Activated CD4-positive, alpha-beta T cell treated with anti-CD3 and anti-CD28 coated beads for 4 hours (primary cell): ENCODE results near the gene CENPH.
"Not testable (repeated sequence)": the region's sequence is repeated elsewhere in the genome, so short reads cannot be mapped to it uniquely, and the experiment has no call there.

Source experiments
- DNase-seq, 2 donors: peaks; one replicate each; pipeline ENCODE4 v3.0.0-alpha.2; 2020

The CENPH gene

GRCh38 chr5:69255940-69256339, 66.6 kb downstream of the CENPH start:
- not testable (repeated sequence) for DNase-seq

GRCh38 chr5:69257577-69257976, 68.2 kb downstream of the CENPH start:
- no peak for DNase-seq
